ENCODE measurements around the gene PDGFA. TPM values are rescaled to one million over a fixed set of nuclear protein-coding genes. Genes with fewer than 3 reads are reported as not detected.

Gene PDGFA
- polyA plus RNA-seq, 1 donor, result 43.2 TPM

DNA sequence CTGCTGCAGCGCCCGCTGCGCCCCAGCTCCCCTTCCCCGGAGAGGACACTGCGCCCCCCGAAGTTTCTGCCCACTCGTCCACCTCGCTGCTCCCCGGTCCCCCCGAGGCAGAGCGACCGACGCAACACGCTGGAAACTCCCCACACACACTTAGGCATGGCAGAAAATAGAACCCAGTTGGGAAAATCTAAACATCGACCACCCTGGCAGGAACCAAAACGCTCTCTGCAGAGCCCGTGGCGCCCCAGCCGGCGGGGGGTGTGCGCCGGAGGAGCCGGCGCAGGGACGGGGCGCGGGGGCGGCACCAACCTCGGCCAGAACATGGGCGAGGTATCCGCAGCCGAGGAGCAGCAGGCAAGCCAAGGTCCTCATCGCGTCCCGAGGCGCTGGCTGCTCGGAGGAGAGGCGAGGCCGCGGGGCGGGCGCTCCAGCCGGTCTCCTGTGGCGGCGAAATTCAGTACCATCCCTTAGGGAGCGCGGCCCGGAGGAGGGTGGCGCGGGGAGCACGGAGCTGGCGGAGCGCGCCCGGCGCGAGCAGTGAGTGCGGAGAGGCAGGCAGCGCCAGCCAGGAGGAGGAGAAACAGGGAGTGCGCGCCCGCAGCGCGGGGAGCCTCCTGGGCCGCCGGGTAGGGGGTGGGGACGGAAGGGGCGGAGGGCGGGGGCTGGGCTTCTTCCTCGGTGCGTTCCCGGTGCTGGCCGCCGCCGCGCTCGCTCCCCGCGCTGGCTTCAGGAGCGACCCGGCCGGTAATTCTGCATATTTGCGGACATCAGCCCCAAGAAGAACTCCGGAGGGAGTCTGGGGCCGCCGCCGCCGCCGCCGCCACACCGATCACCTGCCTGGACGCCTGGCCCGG lies 789 bp downstream of the PDGFA start:
- DNase-seq, result peak; percentile 80

DNA sequence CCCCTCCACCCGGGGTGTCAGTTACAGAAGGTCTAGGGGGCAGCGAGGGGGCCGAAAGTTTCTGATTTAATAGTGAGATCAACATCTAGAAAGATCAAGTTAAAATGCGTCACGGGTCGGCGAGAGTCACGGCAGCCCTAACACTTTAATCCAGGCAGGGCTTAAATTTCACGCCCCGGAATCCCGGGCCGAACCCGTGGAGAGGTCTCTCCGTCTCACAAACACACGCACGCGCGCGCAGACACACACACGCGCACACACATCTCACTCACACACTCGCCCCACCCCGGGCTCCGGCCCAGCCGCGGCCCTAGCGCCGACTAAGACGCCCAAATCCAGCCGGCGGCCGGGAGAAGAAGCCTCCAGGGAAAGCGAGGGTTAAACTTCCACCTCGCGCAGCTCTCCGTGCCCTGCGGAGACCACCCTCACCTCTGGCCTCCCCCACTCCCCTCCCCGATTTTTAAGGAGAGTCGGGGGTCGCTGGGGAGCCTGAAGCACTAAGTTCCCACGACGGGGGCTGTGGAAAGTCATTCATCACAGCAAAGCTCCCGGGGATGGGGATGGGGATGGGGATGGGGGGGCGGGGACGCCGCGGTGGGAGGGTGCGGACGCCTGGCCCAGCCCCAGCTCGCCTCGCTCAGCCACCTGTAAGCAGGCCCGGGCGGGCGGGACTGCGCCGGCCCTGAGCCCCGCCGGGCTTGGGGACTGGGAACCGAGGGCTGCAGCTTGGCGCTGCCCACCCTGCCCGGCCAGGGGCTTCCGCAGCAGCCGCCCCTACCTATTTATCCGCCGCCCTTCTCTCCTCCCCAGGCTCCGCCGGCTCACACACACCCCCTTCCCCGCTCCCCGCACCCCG lies 1.6 kb downstream of the PDGFA start:
- peak; percentile 41 for DNase-seq

DNA sequence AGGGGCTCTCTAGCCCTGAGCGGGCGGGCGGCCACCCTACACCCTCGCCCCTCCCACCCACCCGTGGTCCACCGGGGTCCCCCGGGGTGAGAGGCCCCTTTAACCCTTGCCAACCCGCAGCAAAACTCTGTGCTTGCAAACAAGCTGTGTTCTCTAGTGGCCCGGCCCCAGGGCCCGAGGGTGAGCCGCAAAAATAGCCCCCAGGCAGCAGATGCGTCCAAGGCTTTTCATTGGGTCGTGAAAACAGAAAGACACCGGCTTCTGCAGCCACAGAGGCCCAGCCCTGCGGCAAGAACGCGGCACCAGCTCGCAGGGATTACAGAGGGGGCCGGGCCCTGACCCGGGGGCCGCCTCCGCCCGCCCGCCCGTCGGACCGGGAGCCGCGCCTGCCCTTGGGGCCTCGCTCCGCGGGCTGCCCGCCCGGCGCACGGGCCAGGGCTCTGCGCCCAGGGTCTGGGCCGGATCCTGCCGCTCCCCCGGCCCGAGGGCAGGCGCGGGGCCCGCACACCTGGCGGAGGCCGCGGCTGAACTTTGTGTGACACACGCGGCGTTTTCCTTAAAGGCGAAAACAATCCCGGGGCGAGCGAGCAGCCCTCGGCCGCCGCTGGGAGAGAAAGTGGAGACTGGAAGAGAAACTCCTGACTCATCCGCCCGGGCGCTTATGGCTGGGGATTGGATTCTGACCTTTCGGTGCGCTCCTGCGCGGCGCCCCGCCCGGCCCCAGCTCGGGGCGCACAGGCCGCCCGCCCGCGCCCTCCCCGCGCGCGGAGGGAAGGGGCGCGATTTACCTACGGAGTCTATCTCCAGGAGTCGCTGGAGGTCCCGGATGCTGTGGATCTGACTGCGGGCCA lies 2.8 kb downstream of the PDGFA start:
- peak; percentile 36 for DNase-seq

DNA sequence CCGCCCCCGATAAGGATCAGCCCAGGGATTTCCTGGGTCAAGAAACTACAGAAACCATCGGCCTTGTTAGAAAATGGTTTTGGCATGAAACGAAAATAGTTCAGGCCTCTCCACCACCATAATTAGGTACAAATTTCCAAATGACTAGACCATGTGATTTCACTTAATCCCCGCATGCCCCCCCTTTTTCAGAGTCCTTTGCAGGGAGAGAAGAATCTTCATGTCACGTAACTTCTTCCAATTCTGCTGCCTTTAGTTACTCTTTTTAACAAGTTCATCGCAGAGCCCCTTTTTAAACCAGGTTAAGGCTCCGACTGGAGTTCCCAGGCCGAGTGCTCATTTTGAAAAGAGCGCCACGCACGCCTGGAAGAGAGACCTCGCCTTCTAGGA lies 3.4 kb downstream of the PDGFA start:
- DNase-seq, result no peak

DNA sequence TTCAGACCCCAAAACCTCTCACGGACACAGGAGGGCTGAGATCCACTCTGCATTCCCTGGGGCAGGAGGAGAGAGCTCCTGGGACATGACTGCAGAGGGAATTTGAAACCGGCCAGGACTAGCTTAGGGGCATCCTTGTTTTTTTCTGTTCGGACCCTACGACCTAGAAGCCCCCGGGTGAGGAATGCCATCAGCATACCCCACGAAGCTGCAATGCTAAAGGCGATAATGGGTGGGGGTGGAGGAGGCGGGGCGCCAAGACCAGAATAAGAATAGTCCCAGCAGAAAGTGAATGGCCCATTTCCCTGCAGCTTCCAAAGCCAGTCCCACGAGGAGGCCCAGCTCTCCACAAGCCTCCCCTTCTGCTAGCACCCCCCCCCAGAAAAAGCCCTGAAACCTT lies 4.0 kb downstream of the PDGFA start:
- no peak for DNase-seq

DNA sequence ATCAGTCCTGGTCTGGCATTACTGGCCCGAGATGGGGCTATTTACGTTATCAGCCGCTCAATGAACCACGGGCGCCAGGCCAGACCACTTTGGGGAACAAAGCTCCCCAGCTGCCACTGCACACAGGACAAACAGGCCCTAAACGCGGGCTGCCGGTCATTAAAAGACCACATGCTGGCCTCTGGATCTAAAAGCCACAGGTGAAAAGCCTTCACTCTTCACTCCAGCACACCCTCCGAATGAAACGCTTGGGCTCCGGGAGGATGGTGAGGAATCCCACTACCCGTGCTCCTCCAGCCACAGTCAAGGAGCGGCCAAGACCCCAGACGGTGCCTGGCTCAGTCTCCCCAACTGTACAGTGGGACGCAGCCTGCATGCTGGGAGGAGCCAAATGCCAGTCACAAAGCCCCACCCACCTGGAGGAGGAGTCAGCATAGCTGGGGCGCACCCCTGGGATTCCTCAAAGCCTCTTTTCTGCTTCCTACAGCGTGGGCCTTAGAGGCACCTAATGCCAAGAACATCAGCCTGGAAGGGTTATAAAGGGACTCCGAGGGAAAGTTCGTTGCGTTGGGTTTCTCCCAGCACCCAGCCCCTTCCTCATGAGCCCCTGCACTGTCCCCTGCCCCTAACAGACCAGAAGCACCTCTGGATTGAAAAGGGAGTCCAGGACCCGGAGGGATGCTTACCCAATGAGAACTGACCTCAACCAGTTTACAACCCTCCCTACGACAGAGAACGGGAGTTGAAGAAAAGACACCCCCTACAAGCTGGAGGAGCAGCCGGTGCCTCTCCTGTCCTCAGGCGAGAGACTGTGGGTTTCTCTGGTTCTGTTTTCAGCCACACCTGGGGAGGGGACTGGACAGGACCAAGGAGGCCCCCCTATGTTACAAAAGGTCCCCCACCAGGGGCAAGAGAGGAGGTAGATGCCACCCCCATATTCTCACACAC lies 4.7 kb downstream of the PDGFA start:
- no peak for DNase-seq

DNA sequence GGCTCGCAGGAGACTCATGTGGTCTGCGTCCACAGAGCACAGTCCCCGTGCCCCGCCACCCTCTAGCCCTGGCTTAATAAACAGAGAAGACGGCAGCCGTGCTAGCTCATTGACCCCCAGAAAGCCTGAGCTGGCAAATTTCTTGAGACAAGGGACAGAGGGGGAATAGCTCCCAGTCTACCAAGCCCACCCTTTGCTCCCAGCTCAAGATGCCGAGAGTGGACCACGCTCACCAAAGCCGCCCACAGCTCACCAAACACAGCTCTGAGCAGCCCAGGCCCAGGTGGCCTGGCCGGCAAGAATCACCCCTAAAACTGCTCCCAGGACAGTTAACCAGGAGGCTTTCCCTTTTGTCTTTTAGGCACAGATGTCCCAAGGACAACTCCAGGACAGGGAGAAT lies 5.4 kb downstream of the PDGFA start:
- no peak for DNase-seq

DNA sequence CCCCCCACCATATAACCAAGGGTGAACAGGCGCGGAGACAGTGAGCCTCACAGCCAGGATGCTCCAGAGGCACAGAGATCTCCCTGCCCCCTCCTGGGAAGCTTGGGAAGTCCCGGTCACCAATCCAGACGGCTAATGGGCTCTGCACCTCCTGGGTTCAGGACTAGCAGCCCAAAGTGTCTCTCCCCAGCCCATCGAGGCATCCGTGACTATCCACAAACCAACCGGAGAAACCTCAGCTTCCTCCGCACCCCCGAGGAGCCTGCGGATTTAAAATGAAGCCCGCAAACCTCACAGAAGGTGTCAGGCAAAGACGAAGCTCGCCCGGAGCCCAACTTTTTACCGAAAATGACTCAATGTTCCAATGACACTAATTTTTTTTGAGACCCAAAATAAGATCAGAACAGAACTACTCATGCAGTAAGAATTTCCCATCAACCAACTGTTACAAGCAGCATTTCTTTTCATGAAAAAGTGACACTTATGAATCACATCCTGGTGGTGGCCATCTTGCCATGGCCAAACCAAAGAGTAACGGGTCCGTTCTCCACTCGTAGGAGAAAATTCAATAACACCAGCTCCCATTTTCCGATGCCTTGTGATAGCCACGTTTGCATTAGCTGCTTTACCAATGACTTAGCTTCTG lies 6.0 kb downstream of the PDGFA start:
- no peak for DNase-seq

DNA sequence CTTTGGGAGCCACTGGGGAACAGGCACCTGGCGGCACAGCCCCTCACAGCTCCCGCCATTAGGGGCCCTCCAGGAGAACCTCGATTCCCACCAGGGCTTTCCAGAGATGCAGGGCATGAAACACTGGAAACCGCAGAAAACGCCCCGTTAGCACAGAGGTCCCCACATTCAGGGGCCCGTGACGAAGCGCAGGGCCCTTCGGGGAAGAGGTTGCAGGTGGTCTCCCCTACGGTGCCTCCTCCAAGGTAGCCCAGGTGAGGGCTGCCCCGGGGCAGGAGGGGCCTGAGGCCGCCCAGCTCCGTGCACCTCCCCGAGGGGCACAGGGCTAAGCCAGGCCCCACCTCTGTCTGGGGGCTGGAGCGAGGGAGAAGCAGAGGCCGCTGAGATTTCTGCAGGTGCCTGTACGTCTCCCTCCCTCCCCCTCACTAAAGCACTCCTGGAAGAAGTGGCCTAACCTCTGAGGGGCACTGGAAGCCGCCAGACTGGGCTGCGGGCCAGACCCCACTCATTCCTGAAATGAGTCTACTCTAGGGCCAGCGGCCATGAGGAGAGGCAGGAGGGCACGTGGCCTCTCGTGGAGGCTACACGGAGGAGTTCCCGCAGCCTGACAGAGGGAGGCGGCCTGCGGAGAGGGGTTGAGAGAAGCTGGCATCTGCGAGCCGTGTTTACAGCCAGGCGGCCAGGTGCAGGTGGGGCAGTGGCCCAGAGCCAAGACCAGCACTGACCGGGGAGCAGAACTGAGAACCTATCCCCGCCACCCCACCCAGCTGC lies 6.9 kb downstream of the PDGFA start:
- DNase-seq, result no peak

DNA sequence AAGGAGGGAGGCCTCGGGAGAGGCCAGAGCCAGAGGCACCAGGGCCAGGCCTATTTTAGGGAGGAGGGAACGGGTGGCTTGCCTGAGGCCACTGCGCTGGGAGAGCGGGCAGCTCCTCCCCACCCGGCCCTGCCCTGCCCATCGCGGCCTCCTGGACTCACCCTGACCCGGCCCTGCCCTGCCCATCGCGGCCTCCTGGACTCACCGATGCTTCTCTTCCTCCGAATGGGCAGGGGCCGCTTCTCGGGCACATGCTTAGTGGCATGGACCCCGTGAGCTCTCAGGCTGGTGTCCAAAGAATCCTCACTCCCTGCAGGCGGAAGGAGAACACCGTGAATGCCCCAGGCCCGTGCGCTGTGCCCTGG lies 7.5 kb downstream of the PDGFA start:
- DNase-seq, result no peak

DNA sequence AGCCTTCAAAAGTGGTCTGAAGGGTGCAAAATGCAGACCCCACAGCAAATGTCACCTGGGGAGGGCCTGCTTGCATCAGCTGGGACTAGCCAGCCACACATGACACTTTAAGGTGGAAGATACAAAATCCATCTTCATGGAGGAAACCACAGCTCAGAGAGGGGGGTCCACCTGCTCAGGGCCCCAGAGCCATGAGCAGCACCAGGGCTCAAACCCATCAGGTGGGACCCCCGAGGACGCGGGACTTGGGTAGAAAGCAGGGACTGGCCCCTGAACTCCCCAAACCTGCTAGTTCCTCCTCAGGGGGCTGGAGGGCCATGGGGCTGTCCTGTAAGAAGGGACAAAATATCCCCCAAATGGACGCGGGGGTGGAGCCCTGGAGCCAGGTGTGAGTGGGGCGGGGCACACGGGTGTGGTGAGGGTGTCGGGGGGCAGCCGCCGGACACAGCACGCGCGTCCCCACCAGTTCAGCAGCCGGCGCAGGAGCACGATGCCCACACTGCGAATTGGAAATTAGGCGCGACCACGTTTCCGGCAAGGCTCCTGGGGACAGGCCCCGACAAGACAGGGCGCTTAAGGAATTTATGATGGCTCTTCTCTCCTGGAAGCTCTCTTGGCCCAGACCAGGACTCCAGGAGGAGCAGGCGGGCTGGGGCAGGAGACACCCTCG lies 8.0 kb downstream of the PDGFA start:
- DNase-seq, result no peak

DNA sequence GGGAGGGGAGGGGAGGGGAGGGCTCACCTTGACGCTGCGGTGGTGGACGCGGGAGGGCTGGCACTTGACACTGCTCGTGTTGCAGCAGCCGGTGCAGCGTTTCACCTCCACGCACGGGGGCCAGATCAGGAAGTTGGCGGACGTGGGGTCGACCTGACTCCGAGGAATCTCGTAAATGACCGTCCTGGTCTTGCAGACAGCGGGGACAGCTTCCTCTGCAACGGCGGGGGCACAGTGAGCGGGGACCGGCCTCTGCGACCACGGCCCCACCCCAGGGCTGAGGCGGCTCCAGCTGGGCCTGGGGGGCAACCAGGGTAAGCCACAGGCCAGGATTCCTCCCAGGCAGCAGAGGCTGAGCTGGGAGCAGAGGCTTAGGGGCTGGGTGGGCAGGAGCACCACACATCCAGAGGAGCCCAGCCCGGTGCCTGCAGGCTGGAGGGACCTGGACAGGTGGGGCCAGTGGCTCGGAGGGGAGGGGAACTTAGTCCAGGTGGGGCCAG lies 8.8 kb downstream of the PDGFA start:
- no peak for DNase-seq

DNA sequence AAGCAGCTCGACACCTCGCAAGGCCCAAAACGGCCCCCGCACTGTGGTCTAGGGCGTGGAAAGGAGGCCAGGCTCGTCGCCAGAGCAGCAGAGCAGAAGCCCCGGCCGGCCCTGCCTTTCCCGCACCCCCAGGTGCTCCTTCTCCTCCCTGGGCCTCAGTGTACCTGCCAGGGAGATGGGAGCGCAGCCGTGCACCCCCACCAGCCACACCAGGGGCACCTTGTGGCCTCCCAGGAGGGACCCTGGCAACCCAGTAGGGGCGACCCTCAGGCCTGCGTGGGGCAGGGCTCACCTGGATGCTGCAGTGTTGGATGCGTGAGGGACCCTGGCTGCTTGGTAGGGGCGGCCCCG lies 9.5 kb downstream of the PDGFA start:
- no peak for DNase-seq

DNA sequence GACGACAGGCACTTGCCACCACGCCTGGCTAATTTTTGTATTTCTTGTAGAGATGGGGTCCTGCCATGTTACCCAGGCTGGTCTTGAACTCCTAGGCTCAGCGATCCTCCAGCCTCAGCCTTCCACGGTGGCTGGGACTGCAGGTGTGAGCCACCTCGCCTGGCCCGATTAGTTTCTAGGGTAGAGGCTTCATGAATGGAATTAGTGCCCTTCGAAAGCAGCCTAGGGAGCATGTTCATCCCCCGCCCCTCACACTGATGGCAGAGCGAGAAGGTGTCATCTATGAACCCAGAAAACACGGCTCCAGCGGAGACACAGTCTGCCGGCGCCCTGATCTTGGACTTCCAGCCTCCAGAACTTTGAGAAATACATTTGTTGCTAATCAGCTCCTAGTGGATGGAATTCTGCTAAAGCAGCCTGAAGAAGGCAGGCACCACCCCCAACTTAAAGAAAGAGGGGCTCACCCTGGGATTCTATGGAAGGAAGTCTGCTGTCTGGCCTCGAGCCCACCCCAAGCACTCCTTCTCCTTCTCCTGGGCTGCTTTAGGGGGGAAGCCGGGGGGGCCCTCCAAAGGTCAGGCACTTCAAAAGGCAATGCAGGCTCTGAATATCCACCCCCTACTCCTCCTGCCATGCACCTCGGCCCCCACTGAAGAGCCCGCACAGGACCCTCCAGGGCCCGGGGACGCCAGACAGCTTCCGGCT lies 10.1 kb downstream of the PDGFA start:
- DNase-seq, result no peak

DNA sequence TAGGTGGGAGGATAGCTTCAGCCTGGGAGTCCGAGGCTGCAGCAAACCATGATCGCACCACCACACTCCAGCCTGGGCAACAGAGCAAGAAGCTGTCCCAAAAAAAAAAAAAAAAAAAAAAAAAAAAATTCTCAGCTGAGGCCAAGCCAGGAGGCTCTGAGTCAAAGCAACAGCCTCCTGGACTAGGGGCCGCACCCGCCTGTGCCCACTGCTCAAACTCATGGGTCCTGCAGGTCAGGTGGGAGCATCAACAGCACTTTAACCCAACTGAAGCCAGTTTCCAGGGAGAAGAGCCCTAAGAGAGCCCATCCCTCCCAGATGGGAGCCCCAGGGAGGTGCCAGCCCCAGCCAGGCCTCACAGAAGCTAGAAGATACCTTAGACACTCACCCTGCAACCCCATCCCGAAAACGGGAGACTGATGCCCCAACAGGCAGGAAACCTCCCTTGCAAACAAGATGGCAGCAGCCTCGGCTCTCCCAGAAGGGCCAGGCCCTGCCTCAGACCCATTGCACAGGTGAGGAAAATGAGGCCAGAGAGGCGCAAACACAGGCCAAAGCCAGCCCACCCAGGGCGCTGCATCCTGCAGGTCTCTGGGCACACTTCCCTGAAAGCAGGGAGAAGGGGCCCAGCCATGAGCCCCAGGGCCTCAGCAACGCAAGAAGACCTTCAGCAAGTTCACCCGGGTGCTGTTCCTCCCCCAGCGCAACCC lies 11.0 kb downstream of the PDGFA start:
- no peak for DNase-seq

DNA sequence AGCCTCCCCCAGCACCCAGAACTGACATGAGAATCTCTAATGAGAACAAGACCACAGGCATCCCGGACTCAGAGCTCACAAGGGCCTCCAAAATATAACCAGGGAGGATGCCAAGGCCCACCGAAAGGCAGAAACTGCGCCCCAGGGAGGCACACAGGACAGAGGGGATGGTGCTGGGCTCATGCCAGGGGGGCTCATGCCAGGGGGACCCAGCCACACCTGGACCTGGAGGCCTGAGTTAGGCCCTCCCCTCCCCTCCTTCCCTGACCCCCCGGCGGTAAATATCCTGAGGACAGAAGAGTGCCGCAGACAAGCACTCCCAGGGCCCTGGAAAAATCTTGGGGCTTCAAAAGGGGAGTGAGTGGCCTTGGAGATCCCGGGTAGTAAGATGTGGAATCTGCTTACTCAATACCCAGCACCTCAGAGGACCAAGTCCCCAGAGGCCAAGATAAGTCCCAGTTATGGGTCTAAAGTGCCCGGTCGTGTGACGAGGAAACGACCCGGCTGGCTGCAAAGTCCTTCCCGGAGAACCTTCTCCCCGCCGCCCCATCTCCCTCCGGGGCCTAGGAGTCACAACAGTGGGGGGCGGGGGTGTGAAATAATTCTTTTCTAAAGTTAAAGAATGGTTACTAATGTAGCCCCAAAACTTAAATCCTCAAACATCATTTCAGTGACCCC lies 11.9 kb downstream of the PDGFA start:
- DNase-seq, result no peak

DNA sequence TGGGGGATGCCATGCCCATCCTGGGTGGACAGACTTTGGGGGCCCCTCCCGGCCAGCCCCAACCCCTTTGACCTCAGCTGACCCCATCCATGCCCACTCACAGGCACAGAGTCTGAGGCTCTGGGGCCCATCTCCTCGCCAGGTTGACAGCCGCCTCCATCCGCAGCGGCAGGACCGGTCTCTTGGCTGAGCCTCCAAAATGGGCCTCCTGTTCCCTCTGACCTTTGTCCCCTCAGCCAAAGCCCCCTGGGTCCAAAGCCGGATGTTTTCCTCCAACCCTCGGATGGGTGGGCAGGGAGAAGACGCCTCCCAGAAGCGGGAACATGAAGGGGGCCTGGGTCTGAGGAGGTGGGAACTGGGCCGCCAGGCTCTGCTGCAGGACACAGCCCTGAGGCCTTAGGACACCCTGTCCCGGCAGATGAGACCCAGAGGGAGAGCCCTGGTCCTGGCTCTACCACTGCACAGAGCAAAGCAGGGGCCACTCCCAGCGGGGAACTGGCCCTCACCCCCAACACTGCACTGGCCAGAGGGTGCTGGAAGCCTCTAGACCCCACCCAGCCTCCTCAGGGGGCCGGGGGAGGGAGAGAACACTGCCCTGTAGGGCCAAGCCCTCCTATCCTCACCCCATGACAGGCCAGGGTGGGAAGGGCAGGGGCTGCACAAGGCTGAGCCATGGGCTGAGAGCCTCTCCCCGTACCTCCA lies 12.6 kb downstream of the PDGFA start:
- no peak for DNase-seq
